HG03521 (cell line): ENCODE results near the gene GPR171.
A peak's percentile ranks its signal among the peaks of the same experiment; 100 is the strongest.

Source experiments
- ATAC-seq: cut with Tn5 transposase; IDR thresholded peaks from one replicate; pipeline ENCODE4 v1.9.1; 2021; ENCODE audit warnings: mild to moderate bottlenecking, moderate library complexity; ENCODE audit not compliant: unreplicated experiment

The GPR171 gene

DNA sequence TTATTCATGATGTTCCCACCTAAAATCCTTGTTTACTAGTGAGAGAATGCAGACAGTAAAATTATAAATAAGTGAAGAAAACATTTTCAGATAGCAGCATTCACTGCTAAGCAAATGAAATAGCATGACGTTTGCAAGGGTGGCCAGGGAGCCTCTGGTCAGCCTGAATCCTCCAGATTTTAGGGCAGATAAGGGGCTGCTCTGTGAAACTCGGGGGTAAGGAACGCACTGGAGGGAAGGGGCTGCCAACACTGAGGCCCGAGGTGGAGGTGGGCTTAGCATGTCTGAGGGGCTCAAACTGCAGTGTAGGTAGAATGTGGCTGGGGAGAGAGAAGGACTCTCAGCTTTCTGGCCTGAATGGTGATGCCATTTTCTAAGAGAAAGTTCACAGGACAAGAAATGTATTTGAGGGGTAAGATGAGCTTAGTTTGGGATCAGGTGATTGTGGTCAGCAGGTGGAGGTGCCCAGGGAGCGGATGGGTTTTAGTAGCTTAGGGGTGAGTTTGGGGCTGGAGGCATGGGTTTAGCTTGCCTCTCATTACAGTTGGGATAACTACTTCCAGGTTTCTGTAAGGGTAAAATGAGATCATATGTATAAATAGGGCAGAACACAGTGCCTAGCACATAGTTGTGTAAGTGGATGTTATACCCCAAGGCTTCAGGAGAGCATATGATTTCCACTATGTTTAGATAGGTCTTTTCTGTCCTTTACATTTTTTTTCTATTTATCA, 20.5 kb downstream of the GPR171 start:
- no peak for ATAC-seq

DNA sequence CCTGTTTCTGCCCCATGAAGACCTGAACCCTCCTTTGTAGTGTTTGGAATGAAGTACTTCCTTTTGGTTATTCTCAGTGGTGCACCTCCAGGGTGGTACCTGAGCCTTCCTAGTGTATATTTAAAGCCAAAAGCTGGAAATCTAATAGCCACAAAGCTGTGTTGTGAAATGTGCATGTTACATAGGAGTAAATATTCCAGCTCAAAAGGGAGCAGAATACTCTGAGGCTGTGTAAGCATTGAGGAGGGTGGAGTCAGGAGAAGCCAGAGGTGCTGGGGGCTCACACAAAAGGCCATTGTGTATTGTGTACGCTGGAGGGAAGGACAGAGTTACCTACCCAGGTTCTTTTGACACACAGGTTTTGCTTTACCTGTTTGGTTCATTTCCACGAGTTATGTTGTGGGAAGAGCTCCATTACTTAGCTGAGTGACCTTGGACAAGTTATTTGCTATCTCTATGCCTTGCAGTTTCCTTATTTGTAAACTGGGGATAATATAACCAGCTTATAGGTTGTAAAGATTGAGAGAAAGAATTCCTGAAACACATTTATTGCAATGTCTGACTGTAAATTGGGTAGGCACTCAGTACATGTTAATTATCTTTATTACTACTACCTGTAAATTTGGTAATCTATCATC, 24.7 kb downstream of the GPR171 start:
- ATAC-seq: no peak

DNA sequence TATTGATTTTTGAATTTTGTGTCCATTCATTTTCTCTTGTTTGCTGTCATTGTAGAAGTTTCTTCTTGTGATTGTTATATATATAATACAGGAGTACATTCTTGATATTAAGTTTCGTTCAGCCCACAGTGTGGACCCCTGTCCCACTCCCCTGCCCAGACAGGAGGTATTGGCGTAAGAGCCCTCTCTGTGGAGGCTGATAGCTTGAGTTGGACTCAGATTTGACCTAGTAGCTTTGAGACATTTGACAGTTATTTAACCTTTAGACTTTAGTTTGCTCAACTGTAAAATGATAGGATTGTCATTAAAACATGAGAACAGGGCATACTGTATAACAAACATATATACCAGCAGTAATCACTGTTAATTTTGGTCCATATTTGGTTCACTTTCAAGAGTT, 27.1 kb downstream of the GPR171 start:
- ATAC-seq: no peak

GRCh38 chr3:151174351-151174750, 28.7 kb downstream of the GPR171 start:
- ATAC-seq: no peak

DNA sequence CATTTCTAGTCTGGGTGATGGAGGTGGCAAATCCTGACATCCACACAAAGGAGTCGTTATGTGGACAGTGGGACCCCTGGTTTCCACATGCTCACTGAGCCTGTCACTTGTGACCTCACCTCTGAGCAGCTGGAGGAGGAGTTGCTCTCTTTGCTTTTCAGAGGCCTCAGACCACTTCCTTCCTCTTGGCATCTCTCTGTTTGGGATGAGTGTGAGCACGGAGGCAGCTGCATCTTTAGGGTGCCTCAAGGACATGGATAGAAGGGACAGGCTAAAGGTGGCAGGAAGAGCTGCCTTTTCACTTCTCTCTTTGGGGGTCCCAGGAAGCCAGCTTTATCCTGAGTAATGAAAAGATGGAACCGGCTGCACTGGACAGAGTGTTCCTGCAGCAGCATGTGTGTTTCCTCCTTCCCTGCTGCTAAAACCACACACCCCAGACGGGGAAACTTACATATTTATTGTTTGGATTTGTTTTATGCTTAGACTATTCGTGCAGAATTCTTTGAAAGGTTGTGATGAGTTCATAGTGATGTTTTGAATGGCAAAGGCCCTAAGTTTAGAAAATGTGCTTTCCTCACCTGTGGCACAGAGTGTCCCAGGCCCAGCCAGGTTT, 31.8 kb downstream of the GPR171 start:
- peak; percentile 49 for ATAC-seq

DNA sequence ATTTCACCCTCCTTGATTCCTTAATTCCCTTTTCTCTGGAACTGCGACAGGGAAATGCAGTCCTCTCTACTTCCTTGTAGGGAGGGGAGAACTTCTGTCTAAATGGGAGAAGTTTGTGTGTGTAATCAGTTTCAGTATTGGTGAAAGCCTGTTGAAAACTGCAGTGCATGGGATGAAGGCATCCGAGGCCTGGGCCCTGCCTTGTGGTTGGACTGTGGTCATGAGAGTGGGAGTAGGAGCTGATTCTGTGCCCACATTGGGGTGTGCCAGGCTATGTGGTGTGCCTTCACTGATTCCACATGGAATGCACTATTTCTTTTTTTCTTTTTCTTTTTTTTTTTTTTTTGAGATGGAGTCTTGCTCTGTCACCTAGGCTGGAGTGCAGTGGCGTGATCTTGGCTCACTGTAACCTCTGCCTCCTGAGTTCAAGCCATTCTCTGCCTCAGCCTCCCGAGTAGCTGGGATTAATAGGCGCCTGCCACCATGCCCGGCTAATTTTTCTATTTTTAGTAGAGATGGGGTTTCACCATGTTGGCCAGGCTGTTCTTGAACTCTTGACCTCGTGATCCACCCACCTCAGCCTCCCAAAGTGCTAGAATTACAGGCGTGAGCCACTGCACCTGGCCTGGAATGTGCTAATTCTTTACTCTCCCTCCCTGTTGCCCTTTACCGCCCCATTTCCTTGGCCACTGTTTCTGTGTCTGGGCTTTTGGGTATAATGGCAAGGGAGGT, 32.9 kb downstream of the GPR171 start:
- peak; percentile 12 for ATAC-seq

- peak; percentile 40 for ATAC-seq
Observed at GRCh38 chr3:151169262-151169947, 33.6 kb downstream of the GPR171 start.

- peak; percentile 36 for ATAC-seq
Observed at GRCh38 chr3:151168269-151169094, 34.5 kb downstream of the GPR171 start.

- ATAC-seq: no peak
Observed at GRCh38 chr3:151166161-151166560, 36.9 kb downstream of the GPR171 start.

DNA sequence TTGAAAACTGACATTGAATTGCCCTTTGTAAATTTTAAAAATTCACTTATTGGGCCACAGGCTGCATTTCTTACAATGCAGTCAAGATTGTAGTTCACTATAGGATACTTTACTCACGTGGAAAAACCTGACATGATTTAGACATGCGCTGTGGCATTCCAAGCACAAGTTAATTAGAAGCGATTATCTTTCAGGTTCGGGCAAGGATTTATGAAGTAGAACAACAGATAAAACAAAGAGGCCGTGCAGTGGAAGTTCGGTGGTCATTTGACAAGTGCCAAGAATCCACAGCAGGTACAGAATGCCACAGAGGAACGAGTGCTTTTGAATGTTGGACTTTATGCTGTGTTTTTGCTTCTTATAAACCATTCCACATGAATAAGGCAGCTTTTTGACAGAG, 37.8 kb downstream of the GPR171 start:
- no peak for ATAC-seq

DNA sequence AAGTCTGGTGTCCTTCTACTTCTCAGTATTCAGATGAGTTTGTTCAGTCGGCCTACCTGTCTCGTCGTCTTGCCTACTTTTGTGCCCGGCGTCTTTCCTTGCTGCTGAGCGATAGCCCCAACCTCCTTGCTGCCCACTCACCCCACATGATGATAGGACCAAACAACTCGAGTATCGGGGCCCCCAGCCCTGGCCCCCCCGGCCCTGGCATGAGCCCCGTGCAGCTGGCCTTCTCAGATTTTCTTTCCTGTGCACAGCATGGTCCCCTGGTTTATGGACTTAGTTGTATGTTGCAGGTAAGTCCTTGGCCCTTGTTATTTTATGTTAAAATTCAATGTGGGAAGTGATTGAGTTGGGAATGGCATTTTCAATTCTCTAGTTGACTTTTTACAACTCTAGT, 43.2 kb downstream of the GPR171 start:
- no peak for ATAC-seq

GRCh38 chr3:151156618-151157216, 46.3 kb downstream of the GPR171 start:
- no peak for ATAC-seq

GRCh38 chr3:151155409-151156128, 47.4 kb downstream of the GPR171 start:
- ATAC-seq: no peak

- no peak for ATAC-seq
Observed at GRCh38 chr3:151154566-151154965, 48.5 kb downstream of the GPR171 start.

DNA sequence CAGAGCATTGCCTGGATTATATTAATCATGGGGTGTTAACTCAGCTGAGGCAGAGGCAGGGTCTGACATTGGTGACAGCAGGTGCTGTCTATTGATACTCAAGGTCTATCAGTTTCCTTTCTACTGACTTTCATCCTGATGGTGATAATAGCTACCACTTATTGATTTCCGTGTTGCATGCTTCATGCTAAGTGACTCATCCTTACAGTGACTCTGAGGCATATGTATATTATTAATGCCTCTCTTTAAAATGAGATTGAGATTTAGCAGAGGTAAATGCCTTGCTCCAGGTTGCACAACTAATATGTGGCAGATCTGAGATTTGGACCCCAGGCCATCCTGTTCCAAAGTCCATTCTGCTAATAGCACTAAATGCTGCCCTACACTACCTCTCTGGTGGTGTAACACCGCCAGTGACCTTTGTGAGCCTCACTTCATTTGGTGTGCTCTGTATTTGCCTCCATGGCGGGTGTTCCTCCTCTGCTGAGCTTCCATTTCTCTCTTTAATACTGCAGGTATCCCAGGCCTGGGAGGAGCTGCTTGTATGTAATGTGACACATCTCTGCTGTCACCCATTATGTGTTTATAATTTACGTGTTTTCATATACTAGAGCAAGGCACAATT, 50.4 kb downstream of the GPR171 start:
- ATAC-seq: no peak
